Natural killer cell (primary cell): ENCODE results near the gene ARAP3. TPM values are rescaled to one million over a fixed set of nuclear protein-coding genes. Genes with fewer than 3 reads are reported as not detected.

Source experiments
- ATAC-seq, 3 donors: fragments of 150-1000 bp in 2 of 3; fragments of 200-7000 bp in 1 of 3; cut with Tn5 transposase; 1 replicate in 1 of 3; 2 replicates in 2 of 3; pipeline ENCODE4 v1.10.0; 2021; ENCODE audit warnings: mild to moderate bottlenecking in 2 of 3, moderate library complexity in 2 of 3
- DNase-seq, 2 donors: peaks; one replicate each; pipeline versions ENCODE4 v3.0.0 to v3.0.0-alpha.2; 2013 to 2021; ENCODE audit warnings: mixed read lengths in 1 of 2
- H3K27ac ChIP-seq: one replicate; pipeline ENCODE4 v1.5.1; 2013; ENCODE audit warnings: mild to moderate bottlenecking, low read length
- H3K27me3 ChIP-seq: one replicate; pipeline ENCODE4 v1.6.1; 2013; ENCODE audit warnings: low read length; ENCODE audit not compliant: control insufficient read depth, insufficient read depth
- H3K36me3 ChIP-seq: one replicate; pipeline ENCODE4 v1.6.1; 2013; ENCODE audit warnings: low read length; ENCODE audit not compliant: control insufficient read depth, insufficient read depth
- H3K4me1 ChIP-seq: one replicate; pipeline ENCODE4 v1.6.1; 2013; ENCODE audit warnings: low read length; ENCODE audit not compliant: control insufficient read depth, insufficient read depth
- H3K4me3 ChIP-seq: one replicate; pipeline ENCODE4 v1.5.1; 2013; ENCODE audit warnings: low read length
- H3K9me3 ChIP-seq: one replicate; pipeline ENCODE4 v1.6.1; 2013; ENCODE audit warnings: low read length; ENCODE audit not compliant: control insufficient read depth, insufficient read depth
- H3K27ac Mint-ChIP-seq, 2 donors: one replicate each; pipeline ENCODE4 v1.8.0; 2022; ENCODE audit warnings: mild to moderate bottlenecking in 2 of 2, mixed read lengths in 2 of 2, moderate library complexity in 1 of 2
- H3K27me3 Mint-ChIP-seq, 2 donors: one replicate each; pipeline ENCODE4 v1.8.0; 2022; ENCODE audit warnings: low read depth in 2 of 2, mixed read lengths in 2 of 2
- H3K36me3 Mint-ChIP-seq: one replicate; pipeline ENCODE4 v1.8.0; 2022; ENCODE audit warnings: mixed read lengths
- H3K4me1 Mint-ChIP-seq, 2 donors: one replicate each; pipeline ENCODE4 v1.8.0; 2022; ENCODE audit warnings: mixed read lengths in 2 of 2
- H3K4me3 Mint-ChIP-seq: one replicate; pipeline ENCODE4 v1.8.0; 2022; ENCODE audit warnings: mild to moderate bottlenecking, moderate library complexity, mixed read lengths
- H3K9me3 Mint-ChIP-seq, 2 donors: one replicate each; pipeline ENCODE4 v1.8.0; 2022; ENCODE audit warnings: mixed read lengths in 2 of 2
- WGBS: methylation state at CpG from one replicate; pipeline ENCODE4 v1.1.7; 2013; ENCODE audit warnings: missing lambda C conversion rate; ENCODE audit not compliant: insufficient coverage; 5-methylcytosine and 5-hydroxymethylcytosine counted together
- intact Hi-C: fragments of 100-400 bp; cut with micrococcal nuclease; formaldehyde crosslinking; loops from one replicate; pipeline ENCODE4 v1.14.2; 2022
- total RNA-seq, 4 donors: library from RNA; stranded (reverse); fragments of 120-200 nt in 1 of 4; gene quantifications; one replicate each; pipeline versions ENCODE4 v1.2.3 to v1.2.4, GENCODE V29; 2013 to 2022
- TF ChIP-seq, protein P1 (sequence below): fragments of 200-600 bp; IDR thresholded peaks from one replicate; pipeline ENCODE4 v1.8.0; 2022; ENCODE audit warnings: antibody characterized with exemption

The ARAP3 gene
- total RNA-seq, 3 donors from 2014 or later (not counting 1 experiment from before 2014, with no cell fraction given), result 13.9 to 25.2 (median 19.6) TPM

DNA sequence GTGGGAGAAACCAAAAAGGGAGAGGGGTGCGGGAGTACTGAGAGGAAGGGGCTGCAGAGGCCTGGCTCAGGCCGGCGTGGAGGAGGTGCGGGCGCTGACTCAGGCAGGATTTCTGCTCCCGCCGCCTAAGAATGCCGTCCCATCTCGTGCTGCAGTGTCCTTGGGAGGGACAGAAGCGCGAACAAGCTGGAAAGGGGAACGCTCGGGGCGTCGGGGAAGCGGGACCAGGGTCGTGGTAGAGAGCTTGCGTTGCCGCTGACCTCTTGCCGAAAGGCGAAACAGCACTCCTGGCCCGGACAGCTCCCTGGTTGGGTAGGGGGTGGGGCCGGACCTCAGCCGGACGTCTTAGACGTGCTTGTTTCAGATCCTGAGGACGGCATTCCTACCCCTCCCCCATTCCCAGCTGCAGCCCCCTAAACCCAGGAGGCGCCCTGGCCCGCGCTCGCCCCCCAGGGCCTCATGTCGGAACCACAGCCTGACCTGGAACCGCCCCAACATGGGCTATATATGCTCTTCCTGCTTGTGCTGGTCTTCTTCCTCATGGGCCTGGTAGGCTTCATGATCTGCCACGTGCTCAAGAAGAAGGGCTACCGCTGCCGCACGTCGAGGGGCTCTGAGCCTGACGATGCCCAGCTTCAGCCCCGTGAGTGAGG lies 44.1 kb downstream of the ARAP3 start:
- Histone ChIP-seq H3K36me3 (peaks cover 6% of the 10 kb centered on the region), H3K9me3 (no peaks in the 10 kb centered on the region), H3K27me3 (no peaks in the 10 kb centered on the region), H3K27ac (peak overlapping the region; percentile 15), H3K4me1 (peaks cover 30% of the 10 kb centered on the region), H3K4me3 (peak overlapping the region; percentile 87)
- 7% methylated on average over 40 of the region's 40 CpGs for WGBS
- Mint-ChIP-seq H3K27ac (peak overlapping the region; percentile 8 to 84), H3K9me3 (no peaks in the 10 kb centered on the region), H3K4me3 (peak overlapping the region; percentile 86), H3K4me1 (peaks cover 22 to 36% of the 10 kb centered on the region in 2 donors), H3K27me3 (no peaks in the 10 kb centered on the region), H3K36me3 (no peaks in the 10 kb centered on the region)
- peak; percentile 40 to 41 (median 40) for ATAC-seq
- intact Hi-C loops, result loop anchor here (2.0 to 5.0 kb wide), 3 partner anchors 19 to 46 kb away; partner anchors contain the start of genes ARAP3 and DIAPH1
- peak; percentile 45 to 79 for DNase-seq
- TF ChIP-seq, protein P1, sequence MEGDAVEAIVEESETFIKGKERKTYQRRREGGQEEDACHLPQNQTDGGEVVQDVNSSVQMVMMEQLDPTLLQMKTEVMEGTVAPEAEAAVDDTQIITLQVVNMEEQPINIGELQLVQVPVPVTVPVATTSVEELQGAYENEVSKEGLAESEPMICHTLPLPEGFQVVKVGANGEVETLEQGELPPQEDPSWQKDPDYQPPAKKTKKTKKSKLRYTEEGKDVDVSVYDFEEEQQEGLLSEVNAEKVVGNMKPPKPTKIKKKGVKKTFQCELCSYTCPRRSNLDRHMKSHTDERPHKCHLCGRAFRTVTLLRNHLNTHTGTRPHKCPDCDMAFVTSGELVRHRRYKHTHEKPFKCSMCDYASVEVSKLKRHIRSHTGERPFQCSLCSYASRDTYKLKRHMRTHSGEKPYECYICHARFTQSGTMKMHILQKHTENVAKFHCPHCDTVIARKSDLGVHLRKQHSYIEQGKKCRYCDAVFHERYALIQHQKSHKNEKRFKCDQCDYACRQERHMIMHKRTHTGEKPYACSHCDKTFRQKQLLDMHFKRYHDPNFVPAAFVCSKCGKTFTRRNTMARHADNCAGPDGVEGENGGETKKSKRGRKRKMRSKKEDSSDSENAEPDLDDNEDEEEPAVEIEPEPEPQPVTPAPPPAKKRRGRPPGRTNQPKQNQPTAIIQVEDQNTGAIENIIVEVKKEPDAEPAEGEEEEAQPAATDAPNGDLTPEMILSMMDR, result peak; percentile 59

- H3K36me3 ChIP-seq, result peaks cover 7% of the 10 kb centered on the region
- Mint-ChIP-seq H3K9me3 (no peaks in the 10 kb centered on the region), H3K27ac (peak overlapping the region in 1 of 2 donors; percentile 84), H3K27me3 (no peaks in the 10 kb centered on the region), H3K4me1 (peaks cover 22 to 36% of the 10 kb centered on the region in 2 donors), H3K4me3 (peak overlapping the region; percentile 86), H3K36me3 (no peaks in the 10 kb centered on the region)
- intact Hi-C loops, result loop anchor here (2.0 to 5.0 kb wide), 3 partner anchors 18 to 45 kb away; partner anchors contain the start of genes ARAP3 and DIAPH1
- peak; percentile 33 to 53 (median 41) for ATAC-seq
- no peaks in the 10 kb centered on the region for H3K9me3 ChIP-seq
- peak overlapping the region; percentile 44 for H3K27ac ChIP-seq
- TF ChIP-seq, protein P1, result no peak
- peaks cover 30% of the 10 kb centered on the region for H3K4me1 ChIP-seq
- peak in 1 of 2 donors; percentile 77 for DNase-seq
- WGBS, result under 1% methylated on average over 63 of the region's 63 CpGs
- peak overlapping the region; percentile 87 for H3K4me3 ChIP-seq
- no peaks in the 10 kb centered on the region for H3K27me3 ChIP-seq
Measured at GRCh38 chr5:141637123-141637766, 44.8 kb downstream of the ARAP3 start.

GRCh38 chr5:141636413-141637122 lies 45.5 kb downstream of the ARAP3 start, which contains the start of the genes HDAC3 and RELL2:
TSS of gene HDAC3 (minus strand) at chr5:141636849. CDS start at chr5:141636790, 59 bp downstream.
TSS of gene RELL2 (plus strand) at chr5:141636997. CDS start at chr5:141638226, 1,229 bp downstream.
- Histone ChIP-seq H3K27me3 (no peaks in the 10 kb centered on the region), H3K27ac (peak within 1 kb of the TSS; percentile 69), H3K4me1 (peaks cover 30% of the 10 kb centered on the region), H3K36me3 (peaks cover 7% of the 10 kb centered on the region), H3K9me3 (no peaks in the 10 kb centered on the region), H3K4me3 (peak within 1 kb of the TSS; percentile 87)
- DNase-seq (peak; percentile 96), ATAC-seq (peak; percentile 93 to 99 (median 95))
- intact Hi-C loops, result loop anchor here (1.0 to 5.0 kb wide), 4 partner anchors 15 to 46 kb away; partner anchors contain the start of genes ARAP3, DIAPH1 and FCHSD1
- peak within 1 kb of the TSS; percentile 86 for H3K4me3 Mint-ChIP-seq
- peaks cover 22 to 36% of the 10 kb centered on the region in 2 donors for H3K4me1 Mint-ChIP-seq
- H3K9me3 Mint-ChIP-seq, result no peaks in the 10 kb centered on the region
- no peaks in the 10 kb centered on the region for H3K36me3 Mint-ChIP-seq
- TF ChIP-seq, protein P1, result no peak
- H3K27me3 Mint-ChIP-seq, result no peaks in the 10 kb centered on the region
- WGBS, result 0% methylated on average over 55 of the region's 55 CpGs
- H3K27ac Mint-ChIP-seq, result peak within 1 kb of the TSS; percentile 48 to 84
